Ureter (tissue), 1 donor: Measurements from ENCODE around the gene CHSY3. TPM values are rescaled to one million over a fixed set of nuclear protein-coding genes. Genes with fewer than 3 reads are reported as not detected.

Experiments
- DNase-seq: peaks from one replicate; pipeline ENCODE4 v3.0.0-alpha.2; 2020; ENCODE audit warnings: low spot score
- total RNA-seq: library from RNA; stranded (reverse); gene quantifications from one replicate; pipeline ENCODE4 v1.2.4, GENCODE V29; 2023
- donor health status: DM: yes; HTN: yes; CAD: no.

The CHSY3 gene
- total RNA-seq, 1 donor from 2014 or later, result 0.96 TPM

DNA sequence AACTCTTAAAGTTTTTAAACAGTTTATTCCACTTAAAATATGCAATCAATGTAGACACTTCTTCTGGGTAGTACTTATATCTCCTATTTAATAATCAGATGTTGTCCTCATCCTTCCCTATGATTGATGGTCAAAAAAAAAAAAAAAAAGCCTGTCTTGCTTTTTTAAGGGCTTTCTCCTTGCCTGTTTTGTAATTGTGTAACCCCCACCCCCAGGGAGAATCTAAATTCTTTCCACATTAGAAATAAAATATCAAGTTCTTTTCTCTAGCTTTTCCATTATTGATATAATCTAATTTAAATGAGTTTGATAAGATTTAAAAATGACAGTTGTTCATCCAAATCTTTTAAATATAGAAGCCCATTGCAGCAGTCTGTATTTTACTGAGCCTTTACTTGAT lies 119.7 kb downstream of the CHSY3 start:
- DNase-seq, result no peak

DNA sequence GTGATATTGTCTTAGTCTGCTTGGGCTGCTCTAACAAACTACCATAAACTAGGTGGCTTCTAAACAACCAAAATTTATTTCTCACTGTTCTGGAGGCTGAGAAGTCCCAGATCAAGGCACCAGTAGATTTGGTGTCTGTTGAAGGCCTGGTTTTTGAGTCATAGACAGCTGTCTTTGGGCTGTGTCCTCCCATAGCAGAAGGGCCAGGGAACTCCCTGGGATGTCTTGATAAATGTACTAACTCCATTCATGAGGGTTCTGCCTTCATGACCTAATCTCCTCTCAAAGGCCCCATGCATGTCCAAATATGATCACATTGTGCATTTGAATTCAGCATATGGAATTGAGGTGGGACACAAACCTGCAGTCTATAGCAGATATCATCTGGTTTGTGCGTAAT lies 121.2 kb downstream of the CHSY3 start:
- no peak for DNase-seq

- DNase-seq, result no peak
Observed at GRCh38 chr5:130032807-130033206, 128.5 kb downstream of the CHSY3 start.

GRCh38 chr5:130034566-130035210 lies 130.4 kb downstream of the CHSY3 start:
- no peak for DNase-seq

DNA sequence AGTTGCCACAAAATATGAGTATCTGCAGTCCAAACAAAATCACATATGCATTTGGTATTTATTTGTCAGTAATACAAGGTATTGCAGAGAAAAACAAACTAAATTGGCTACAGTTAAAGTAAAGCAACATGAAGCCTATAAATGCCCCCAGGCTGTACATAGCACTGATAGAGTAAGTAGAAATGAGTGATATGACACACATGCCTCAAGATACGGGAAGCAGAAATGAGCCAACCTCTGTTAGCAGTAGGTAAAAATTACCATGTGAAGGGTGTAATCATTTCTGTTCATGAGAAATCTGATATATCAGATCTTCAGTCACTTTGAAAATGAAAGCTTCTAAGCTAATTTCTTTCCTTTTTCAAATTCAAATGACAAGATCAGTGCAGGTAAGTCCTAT lies 131.1 kb downstream of the CHSY3 start:
- no peak for DNase-seq

DNA sequence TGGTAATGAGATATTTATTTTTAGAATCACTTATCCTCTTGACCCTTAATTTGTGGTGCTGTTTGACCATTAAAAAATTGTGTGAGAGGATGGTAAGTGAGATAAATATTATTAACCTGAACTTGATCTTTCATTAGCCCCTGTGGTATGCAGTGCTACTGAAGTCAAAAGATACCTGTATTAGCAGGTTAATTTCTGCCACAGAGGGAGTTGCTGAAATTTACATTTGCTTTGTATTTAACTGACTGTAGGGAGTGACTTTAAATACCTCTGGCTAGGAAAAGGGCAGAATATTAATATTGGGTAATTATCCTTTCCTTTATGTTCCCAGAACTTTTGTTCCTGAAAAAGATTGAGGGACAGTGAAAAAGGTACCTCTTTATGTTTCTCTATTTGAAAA lies 133.6 kb downstream of the CHSY3 start:
- no peak for DNase-seq

- no peak for DNase-seq
Observed at GRCh38 chr5:130043834-130044233, 139.6 kb downstream of the CHSY3 start.

- no peak for DNase-seq
Observed at GRCh38 chr5:130045334-130045733, 141.1 kb downstream of the CHSY3 start.

- DNase-seq, result no peak
Observed at GRCh38 chr5:130050585-130050984, 146.3 kb downstream of the CHSY3 start.

DNA sequence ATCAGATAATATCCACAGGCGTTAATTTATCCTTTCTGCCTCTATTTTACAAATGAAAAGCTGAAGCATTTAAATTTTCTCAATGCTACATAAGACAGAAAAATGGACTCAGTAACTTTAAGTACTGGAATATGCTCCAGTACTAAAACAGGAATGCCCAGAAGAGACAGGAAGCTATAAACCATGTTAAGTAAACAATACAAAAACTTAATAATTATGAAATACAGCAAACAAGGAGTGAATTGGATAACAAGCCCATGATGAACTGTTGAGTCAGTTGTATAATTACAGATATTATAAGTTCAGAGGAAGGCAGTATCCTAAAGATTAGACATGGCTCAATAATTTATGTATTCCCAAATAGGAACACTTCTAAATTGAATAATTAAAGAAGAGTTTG lies 148.5 kb downstream of the CHSY3 start:
- DNase-seq, result no peak

GRCh38 chr5:130055572-130055971 lies 151.3 kb downstream of the CHSY3 start:
- no peak for DNase-seq

- no peak for DNase-seq
Observed at GRCh38 chr5:130061746-130062145, 157.5 kb downstream of the CHSY3 start.

DNA sequence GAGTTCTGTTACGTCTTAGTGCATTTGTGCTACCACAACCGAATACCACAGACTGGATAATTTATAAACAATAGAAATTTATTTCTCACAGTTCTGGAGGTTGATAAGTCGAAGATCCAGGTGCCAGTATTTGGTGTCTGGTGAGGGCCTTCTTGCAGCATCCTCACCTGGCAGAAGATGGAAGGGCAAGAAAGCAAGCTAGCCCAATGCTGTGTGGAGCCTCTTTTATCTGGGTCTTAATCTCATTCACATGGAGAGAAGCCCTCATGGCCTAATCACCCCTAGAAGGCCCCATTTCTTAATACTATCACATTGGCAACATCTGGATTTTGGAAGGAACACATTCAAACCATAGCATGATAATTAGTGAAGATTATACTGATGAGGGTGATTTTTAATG lies 159.3 kb downstream of the CHSY3 start:
- DNase-seq, result no peak

- no peak for DNase-seq
Observed at GRCh38 chr5:130064484-130064883, 160.2 kb downstream of the CHSY3 start.

DNA sequence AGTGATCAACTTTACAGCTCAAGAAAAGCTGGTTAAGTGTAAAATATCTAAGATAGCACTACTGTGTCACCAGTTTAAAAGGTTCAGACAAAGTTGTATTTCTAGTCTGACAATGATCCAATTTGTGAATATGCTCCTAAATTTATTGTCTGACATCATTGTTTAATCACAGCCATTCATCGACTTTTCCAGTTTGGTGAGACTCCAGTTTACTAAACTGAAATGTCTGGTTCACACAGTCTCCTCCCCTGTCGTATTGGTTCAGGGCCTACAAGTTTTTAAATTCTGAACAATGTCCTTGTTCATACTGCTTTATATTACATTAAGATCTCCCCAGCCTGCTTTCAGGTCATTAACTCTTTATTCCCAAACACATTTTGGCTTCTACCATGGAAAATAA lies 161.4 kb downstream of the CHSY3 start:
- DNase-seq, result no peak

GRCh38 chr5:130066644-130067043 lies 162.4 kb downstream of the CHSY3 start:
- DNase-seq, result no peak

DNA sequence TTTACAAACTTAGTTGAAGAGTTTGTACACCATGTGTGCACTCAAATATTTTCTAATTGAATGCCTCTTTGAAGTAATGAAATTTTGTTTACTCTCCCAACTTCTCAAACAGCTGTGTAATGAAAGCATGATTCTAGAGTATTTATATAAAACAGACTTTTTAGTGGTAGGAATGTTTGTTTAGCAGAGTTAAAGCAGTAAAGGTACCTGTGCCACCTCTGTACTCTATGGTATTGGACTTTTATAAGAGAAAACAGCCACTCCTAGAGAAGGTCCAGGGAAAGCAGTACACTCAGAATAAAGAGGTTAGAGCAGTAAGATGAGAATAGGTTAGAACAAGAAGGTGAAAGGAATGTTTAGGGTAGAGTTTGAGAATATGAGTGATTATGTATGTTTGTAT lies 163.1 kb downstream of the CHSY3 start:
- DNase-seq, result no peak

- no peak for DNase-seq
Observed at GRCh38 chr5:130068101-130068500, 163.8 kb downstream of the CHSY3 start.

DNA sequence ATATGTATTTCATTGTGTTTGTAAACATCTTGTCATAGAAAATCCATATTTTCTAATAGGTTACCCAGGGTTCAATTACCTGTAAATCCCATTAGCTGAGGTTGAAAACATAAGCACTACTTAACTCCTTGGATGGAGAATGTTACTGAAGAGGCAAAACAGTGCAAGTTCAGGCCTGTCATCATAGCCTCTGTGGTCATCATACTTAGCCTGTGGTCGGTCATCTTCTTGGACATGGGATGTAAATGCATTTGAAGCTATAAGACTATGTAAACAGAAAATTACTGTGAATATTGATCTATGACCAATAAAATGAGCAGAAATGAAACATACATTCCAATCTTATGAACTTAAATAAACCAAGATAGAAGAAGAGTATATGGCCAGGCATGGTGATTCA lies 164.7 kb downstream of the CHSY3 start:
- DNase-seq, result no peak

GRCh38 chr5:130074820-130075219 lies 170.6 kb downstream of the CHSY3 start:
- no peak for DNase-seq

- no peak for DNase-seq
Observed at GRCh38 chr5:130077007-130077406, 172.7 kb downstream of the CHSY3 start.

GRCh38 chr5:130078661-130079060 lies 174.4 kb downstream of the CHSY3 start:
- no peak for DNase-seq

DNA sequence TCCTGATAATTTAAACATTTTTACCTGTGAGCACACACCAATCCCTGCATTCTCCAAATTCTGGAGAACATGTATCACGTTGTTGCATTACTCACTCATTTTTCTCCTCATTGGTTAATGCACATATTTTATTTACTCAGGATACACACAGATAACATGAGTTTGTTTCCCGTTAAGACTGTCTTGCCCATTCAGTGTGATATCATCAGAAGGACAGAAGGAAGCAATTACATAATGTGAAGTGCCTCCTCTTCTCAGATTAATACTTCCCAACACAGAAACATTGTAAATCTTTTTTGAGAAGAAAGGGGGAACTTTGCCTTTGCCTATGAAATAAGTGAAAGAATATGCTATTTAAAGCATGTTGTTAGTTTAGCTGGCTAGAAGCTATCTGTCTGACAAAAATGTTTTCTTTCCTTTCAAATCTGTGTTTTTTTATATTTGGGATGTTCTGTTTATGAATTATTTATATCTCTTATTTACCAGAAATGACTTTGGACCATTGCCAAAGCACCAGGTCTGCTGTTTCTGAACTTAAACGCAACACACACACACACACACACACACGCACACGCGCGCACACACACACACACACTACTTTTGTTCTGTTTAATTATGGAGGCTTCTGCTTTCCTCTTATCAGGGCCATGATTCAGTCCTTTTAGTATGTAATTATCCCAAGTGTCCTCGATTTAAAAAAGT lies 186.5 kb downstream of the CHSY3 start:
- no peak for DNase-seq

- DNase-seq, result no peak
Observed at GRCh38 chr5:130092991-130093390, 188.7 kb downstream of the CHSY3 start.
